SIG-M5 treated with dmso at 0.1 percent for 504 hours (cell line): ENCODE measurements around the gene RASSF3.
"Not testable (repeated sequence)": the region's sequence is repeated elsewhere in the genome, so short reads cannot be mapped to it uniquely, and the experiment has no call there.

Source experiments
- DNase-seq: peaks from one replicate; lab custom pipeline; 2025; ENCODE audit not compliant: unreplicated experiment; lab: John Stamatoyannopoulos, UW

RASSF3 gene

GRCh38 chr12:64688219-64688618, 77.9 kb downstream of the RASSF3 start:
- no peak for DNase-seq

DNA sequence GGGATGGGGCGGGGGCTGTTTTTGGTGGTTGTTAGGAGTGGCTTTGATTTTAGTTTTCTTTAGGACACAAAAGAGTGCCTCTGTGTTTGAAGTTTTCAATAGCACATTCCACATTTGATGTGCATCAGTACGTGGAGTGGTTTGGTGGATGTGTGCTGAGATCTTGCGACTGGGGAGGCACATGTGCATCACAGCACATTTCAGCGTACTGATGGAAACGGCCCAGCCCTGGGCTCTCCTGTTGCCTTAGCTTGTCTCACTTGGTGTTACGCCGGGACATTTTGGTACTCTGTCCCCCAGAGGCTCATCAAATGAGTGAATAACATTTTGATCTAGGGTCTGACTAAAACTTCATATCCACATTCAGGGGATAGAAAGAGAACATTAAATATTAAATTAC, 78.4 kb downstream of the RASSF3 start:
- no peak for DNase-seq

DNA sequence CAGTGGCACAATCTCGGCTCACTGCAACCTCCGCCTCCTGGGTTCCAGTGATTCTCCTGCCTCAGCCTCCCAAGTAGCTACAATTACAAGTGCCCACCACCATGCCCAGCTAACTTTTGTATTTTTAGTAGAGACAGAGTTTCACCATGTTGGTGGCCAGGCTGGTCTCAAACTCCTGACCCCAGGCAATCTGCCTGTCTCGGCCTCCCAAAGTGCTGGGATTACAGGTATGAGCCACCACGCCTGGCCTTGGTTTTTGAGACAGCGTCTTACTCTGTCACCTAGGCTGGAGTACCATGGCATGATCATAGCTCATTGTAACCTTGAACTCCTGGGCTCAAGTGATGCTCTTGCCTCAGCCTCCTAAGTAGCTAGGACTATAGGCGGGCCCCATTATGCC, 79.9 kb downstream of the RASSF3 start:
- not testable (repeated sequence) for DNase-seq

- no peak for DNase-seq
These were observed 81.0 kb downstream of the RASSF3 start for GRCh38 chr12:64691227-64691794.

- DNase-seq, result no peak
These were observed 81.7 kb downstream of the RASSF3 start for GRCh38 chr12:64691795-64692583.

GRCh38 chr12:64694130-64695040, 84.1 kb downstream of the RASSF3 start:
- no peak for DNase-seq

GRCh38 chr12:64695550-64695949, 85.3 kb downstream of the RASSF3 start:
- DNase-seq, result no peak

GRCh38 chr12:64696080-64696741, 85.9 kb downstream of the RASSF3 start:
- no peak for DNase-seq

DNA sequence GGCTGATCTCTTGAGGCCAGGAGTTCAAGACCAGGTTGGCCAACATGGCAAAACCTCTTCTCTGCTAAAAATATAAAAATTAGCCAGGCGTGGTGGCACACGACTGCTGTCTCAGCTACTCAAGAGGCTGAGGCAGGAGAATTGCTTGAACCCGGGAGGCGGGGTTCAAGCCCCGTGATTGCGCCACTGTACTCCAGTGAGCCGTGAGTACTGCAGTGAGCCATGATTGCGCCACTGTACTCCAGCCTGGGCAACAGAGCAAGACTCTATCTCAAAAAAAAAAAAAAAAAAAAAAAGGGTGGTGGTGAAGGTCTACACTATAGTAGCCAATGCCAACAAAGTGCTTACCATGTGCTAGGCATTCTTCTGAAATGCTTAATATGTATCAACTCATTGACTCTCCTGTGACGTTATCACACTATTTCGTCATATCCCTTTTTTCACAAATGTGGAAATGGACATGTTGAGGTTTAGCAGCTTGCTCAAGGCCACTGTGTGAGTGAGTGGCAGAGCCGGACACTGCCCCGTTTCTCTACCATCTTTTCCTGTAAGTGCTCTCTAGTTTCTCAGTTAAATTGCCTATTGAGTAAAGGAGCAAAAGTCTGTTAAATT, 89.3 kb downstream of the RASSF3 start:
- peak; percentile 47 for DNase-seq

- no peak for DNase-seq
These were observed 90.2 kb downstream of the RASSF3 start for GRCh38 chr12:64700532-64700931.

GRCh38 chr12:64701283-64701682, 91.0 kb downstream of the RASSF3 start:
- no peak for DNase-seq

GRCh38 chr12:64706306-64706705, 96.0 kb downstream of the RASSF3 start:
- no peak for DNase-seq

DNA sequence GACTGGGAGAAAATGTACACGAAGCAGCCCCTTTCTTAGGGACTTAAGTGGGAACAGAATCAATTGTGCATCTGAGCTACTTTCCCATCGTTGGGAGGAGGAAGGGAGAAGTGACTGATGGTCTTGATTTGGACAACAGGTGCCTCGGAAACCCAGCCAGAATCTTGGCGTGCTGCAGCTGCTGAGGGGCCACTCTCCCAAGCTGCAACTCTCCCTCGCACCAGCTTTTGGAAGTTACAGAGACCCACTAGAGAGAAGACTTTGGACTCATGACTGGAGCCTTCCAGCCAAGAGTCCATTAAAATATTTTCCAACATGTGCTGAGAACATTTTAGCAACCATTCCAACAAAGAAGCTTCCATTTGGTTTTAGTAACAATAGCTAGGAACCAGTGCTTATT, 96.6 kb downstream of the RASSF3 start:
- no peak for DNase-seq

- DNase-seq, result no peak
These were observed 97.1 kb downstream of the RASSF3 start for GRCh38 chr12:64707362-64707761.

DNA sequence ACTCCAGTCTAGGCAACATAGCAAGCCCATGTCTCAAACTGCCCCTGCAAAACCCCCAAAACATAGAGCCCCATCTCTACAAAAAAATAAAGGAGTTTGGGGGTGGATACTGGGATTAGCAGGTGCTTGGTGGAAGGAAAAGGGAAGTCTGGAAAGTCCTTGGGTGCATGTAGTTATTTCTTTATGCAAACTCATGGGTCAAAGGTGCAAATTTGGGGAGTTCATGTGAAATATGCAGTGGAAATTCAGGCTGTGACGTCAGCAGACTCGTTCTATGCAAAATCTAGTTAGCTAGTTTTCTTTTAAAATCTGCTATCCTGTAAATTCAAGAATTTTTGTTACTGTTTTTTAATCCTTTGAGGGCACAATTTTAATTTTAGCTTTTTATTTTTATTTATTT, 97.6 kb downstream of the RASSF3 start:
- no peak for DNase-seq

DNA sequence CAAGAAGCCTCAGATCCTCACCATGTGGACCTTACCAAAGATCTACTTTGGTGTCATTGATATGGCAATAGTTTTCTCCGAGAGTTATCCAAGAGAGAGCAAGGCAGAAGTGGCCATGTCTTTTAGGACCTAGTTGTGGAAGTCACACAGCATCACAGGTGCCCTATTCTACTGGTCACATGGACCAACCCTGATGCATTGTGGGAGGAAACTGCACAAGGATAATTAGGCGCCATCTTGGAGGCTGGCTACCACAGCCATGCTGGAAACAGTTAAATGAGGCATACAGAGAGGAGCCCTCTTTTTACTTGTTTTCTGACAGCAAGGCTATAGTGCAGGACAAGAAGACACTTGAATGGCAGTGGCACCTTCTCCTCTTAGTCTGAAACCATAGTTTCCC, 99.1 kb downstream of the RASSF3 start:
- DNase-seq, result no peak

DNA sequence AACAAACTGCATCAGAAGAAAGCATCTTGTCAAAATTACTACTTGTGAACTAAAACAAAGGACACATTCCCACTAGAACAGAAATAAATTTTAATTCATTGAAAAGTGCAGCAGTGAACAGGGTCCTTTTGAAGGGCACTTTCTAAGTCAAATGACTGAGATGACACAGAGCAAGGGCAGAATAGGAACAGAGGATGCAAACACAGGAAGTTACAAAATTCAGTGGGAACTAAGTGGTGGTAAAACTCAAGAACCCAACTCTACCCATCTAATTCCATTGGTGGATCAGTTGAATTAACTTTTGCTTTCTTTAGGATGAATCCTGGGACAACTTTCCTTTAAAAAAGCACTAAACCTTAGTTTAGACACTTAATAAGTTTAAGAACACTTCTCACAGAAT, 103.1 kb downstream of the RASSF3 start:
- peak; percentile 60 for DNase-seq

GRCh38 chr12:64714551-64714968, 104.3 kb downstream of the RASSF3 start:
- no peak for DNase-seq

DNA sequence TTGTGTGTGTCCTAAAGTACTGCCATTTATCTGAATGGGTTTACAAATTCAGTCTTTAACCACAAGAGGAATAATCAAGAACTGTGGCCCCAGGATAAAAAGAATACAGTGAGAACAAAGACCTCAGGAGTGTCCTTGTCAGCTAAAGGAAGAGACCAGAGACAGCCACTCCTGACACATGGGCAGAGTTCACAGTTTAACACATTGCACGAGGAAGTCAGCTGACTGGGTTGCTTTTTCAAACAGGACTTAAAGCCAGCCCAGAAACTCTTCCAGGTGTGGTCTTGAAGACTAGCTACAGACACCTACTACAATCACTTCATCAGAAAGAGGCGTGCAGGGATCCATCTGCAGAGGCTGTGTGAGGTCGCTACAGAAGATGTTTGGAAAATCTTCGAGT, 106.1 kb downstream of the RASSF3 start:
- no peak for DNase-seq

- DNase-seq, result no peak
These were observed 106.7 kb downstream of the RASSF3 start for GRCh38 chr12:64716839-64717455.
